Measurements from ENCODE around the gene HSD17B12. TPM values are rescaled to one million over a fixed set of nuclear protein-coding genes. Genes with fewer than 3 reads are reported as not detected.

HSD17B12 gene
- total RNA-seq, 1 donor from 2014 or later = 102 TPM

DNA sequence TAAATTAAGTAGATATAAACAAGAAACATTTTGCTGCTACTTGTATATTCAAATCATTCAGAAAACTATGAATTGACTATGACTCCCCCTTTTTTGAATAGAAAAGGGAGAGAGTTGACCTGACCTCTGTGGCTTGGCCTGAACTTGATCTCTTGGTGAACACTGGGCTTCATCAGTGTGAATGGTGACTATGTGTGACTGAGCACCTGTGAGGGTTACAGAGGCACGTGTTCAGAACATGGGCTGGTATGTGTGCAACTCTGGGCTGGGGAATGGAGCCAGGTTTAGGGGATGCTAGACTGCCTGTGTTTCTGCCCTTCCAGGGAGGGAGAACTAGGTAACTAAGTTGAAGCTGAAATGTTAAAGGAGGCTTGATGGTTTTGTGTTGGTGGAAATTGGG lies 29.2 kb downstream of the HSD17B12 start:
- no peak overlapping the region for H3K9ac ChIP-seq
- no peak for DNase-seq (ENCODE audit: low spot score)
- Mint-ChIP-seq H3K27ac (no peak overlapping the region), H3K4me1 (no peaks in the 10 kb centered on the region), H3K9me3 (peaks cover 9% of the 10 kb centered on the region), H3K27me3 (ENCODE audit: insufficient read depth, low read depth) (peaks cover 2% of the 10 kb centered on the region), H3K36me3 (peaks cover 11% of the 10 kb centered on the region), H3K4me3 (no peak overlapping the region)
- H3K36me3 ChIP-seq = no peaks in the 10 kb centered on the region
- H3F3A ChIP-seq (ENCODE audit: low read depth) = no peaks in the 10 kb centered on the region
- no peak overlapping the region for H3K4me2 ChIP-seq
- no peaks in the 10 kb centered on the region for H3K9me3 ChIP-seq (ENCODE audit: low read depth)
- peaks cover 14% of the 10 kb centered on the region for H4K20me1 ChIP-seq (ENCODE audit: low read depth)
- TF ChIP-seq EZH2 (IDR thresholded peaks at IDR 0.05) (no peak), EZH2phosphoT487 (IDR thresholded peaks at IDR 0.05) (no peak)
- no peaks in the 10 kb centered on the region for H3K4me1 ChIP-seq
- no peak overlapping the region for H3K27ac ChIP-seq
- peaks cover 72% of the 10 kb centered on the region for H3K79me2 ChIP-seq (ENCODE audit: low read depth)
- H2AFZ ChIP-seq (replicated peaks) = no peak overlapping the region
- H3K27me3 ChIP-seq = no peaks in the 10 kb centered on the region
- no peak overlapping the region for H3K4me3 ChIP-seq

DNA sequence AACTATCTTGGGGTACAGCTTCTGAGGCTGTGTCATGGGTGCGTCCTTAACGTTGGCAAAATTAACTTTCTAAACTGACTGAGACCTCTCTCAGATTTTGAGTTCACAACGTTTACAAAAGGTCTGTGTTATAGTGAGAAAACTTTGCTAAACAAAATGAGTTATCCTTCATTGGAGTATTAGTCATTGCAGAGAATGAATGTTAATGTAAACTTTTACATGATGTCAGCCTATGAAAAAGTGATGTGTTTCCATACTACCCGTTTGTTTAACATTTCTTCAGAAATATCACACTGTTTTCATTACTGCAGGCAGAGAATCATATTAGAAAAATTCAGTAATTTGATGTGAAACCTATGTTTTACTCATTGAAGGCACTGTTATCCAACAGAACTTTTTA lies 32.1 kb downstream of the HSD17B12 start:
- Histone ChIP-seq H3K4me2 (no peak overlapping the region), H3K79me2 (ENCODE audit: low read depth) (peaks cover 61% of the 10 kb centered on the region), H3F3A (ENCODE audit: low read depth) (no peaks in the 10 kb centered on the region), H3K9me3 (ENCODE audit: low read depth) (no peaks in the 10 kb centered on the region), H2AFZ (replicated peaks) (no peak overlapping the region), H3K36me3 (no peaks in the 10 kb centered on the region), H4K20me1 (ENCODE audit: low read depth) (peaks cover 4% of the 10 kb centered on the region), H3K4me3 (no peak overlapping the region), H3K27me3 (no peaks in the 10 kb centered on the region), H3K9ac (no peak overlapping the region), H3K4me1 (no peaks in the 10 kb centered on the region), H3K27ac (no peak overlapping the region)
- H3K4me3 Mint-ChIP-seq = no peak overlapping the region
- H3K9me3 Mint-ChIP-seq = peaks cover 13% of the 10 kb centered on the region
- no peaks in the 10 kb centered on the region for H3K4me1 Mint-ChIP-seq
- H3K27ac Mint-ChIP-seq = no peak overlapping the region
- TF ChIP-seq, protein P1, sequence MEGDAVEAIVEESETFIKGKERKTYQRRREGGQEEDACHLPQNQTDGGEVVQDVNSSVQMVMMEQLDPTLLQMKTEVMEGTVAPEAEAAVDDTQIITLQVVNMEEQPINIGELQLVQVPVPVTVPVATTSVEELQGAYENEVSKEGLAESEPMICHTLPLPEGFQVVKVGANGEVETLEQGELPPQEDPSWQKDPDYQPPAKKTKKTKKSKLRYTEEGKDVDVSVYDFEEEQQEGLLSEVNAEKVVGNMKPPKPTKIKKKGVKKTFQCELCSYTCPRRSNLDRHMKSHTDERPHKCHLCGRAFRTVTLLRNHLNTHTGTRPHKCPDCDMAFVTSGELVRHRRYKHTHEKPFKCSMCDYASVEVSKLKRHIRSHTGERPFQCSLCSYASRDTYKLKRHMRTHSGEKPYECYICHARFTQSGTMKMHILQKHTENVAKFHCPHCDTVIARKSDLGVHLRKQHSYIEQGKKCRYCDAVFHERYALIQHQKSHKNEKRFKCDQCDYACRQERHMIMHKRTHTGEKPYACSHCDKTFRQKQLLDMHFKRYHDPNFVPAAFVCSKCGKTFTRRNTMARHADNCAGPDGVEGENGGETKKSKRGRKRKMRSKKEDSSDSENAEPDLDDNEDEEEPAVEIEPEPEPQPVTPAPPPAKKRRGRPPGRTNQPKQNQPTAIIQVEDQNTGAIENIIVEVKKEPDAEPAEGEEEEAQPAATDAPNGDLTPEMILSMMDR (IDR thresholded peaks at IDR 0.05) = no peak
- TF ChIP-seq EZH2phosphoT487 (IDR thresholded peaks at IDR 0.05) = no peak
- H3K36me3 Mint-ChIP-seq = peaks cover 11% of the 10 kb centered on the region
- no peak for DNase-seq (ENCODE audit: low spot score)
- peaks cover 2% of the 10 kb centered on the region for H3K27me3 Mint-ChIP-seq (ENCODE audit: insufficient read depth, low read depth)

DNA sequence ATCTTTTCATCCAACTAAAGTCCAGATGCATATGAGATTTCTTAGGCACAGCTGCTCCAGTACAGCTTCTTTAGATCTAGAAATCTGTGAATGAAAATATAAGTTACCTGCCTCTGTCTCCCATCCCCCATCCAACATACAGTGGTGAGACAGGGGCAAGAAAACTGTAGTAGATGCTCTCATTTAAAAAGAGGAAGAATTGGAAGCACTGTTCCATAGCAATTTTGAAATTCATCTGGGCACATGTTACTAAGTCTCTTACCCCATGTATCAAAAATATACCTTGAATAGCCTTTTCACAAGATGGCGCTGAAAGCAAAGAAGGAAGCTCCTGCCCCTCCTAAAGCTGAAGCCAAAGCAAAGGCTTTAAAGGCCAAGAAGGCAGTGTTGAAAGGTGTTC lies 37.8 kb downstream of the HSD17B12 start:
- no peak overlapping the region for H3K4me2 ChIP-seq
- DNase-seq (ENCODE audit: low spot score) = no peak
- peaks cover 12% of the 10 kb centered on the region for H3K9me3 Mint-ChIP-seq
- H4K20me1 ChIP-seq (ENCODE audit: low read depth) = peaks cover 3% of the 10 kb centered on the region
- H3K36me3 Mint-ChIP-seq = peaks cover 12% of the 10 kb centered on the region
- H3F3A ChIP-seq (ENCODE audit: low read depth) = no peaks in the 10 kb centered on the region
- H3K4me3 Mint-ChIP-seq = no peak overlapping the region
- no peaks in the 10 kb centered on the region for H3K9me3 ChIP-seq (ENCODE audit: low read depth)
- no peak overlapping the region for H3K9ac ChIP-seq
- H3K27me3 Mint-ChIP-seq (ENCODE audit: insufficient read depth, low read depth) = no peaks in the 10 kb centered on the region
- no peaks in the 10 kb centered on the region for H3K36me3 ChIP-seq
- H3K27ac Mint-ChIP-seq = no peak overlapping the region
- no peak overlapping the region for H2AFZ ChIP-seq (replicated peaks)
- no peak overlapping the region for H3K4me3 ChIP-seq
- TF ChIP-seq EZH2phosphoT487 (IDR thresholded peaks at IDR 0.05) (no peak), EZH2 (IDR thresholded peaks at IDR 0.05) (no peak)
- TF ChIP-seq, protein P1 (IDR thresholded peaks at IDR 0.05) = no peak
- peaks cover 44% of the 10 kb centered on the region for H3K79me2 ChIP-seq (ENCODE audit: low read depth)
- H3K4me1 Mint-ChIP-seq = no peaks in the 10 kb centered on the region
- no peak overlapping the region for H3K27ac ChIP-seq
- no peaks in the 10 kb centered on the region for H3K27me3 ChIP-seq
- no peaks in the 10 kb centered on the region for H3K4me1 ChIP-seq

- no peak overlapping the region for H3K4me2 ChIP-seq
- H3K27me3 Mint-ChIP-seq (ENCODE audit: insufficient read depth, low read depth) = no peaks in the 10 kb centered on the region
- peaks cover 68% of the 10 kb centered on the region for H3K79me2 ChIP-seq (ENCODE audit: low read depth)
Measured at GRCh38 chr11:43723617-43724016, 43.1 kb downstream of the HSD17B12 start.

More at GRCh38 chr11:43723617-43724016, 43.1 kb downstream of the HSD17B12 start:
- H3K9ac ChIP-seq = no peak overlapping the region
- H3K4me3 Mint-ChIP-seq = no peak overlapping the region
- H4K20me1 ChIP-seq (ENCODE audit: low read depth) = peaks cover 14% of the 10 kb centered on the region
- H2AFZ ChIP-seq (replicated peaks) = no peak overlapping the region
- H3K9me3 ChIP-seq (ENCODE audit: low read depth) = no peaks in the 10 kb centered on the region
- H3K4me1 Mint-ChIP-seq = no peaks in the 10 kb centered on the region
- peaks cover 6% of the 10 kb centered on the region for H3K36me3 Mint-ChIP-seq
- no peaks in the 10 kb centered on the region for H3F3A ChIP-seq (ENCODE audit: low read depth)
- TF ChIP-seq EZH2phosphoT487 (IDR thresholded peaks at IDR 0.05) = no peak
- TF ChIP-seq, protein P1 (IDR thresholded peaks at IDR 0.05) = no peak
- no peak for TF ChIP-seq EZH2 (IDR thresholded peaks at IDR 0.05)
- no peak overlapping the region for H3K4me3 ChIP-seq
- no peak for DNase-seq (ENCODE audit: low spot score)
- H3K27me3 ChIP-seq = no peaks in the 10 kb centered on the region
- H3K27ac Mint-ChIP-seq = no peak overlapping the region
- no peaks in the 10 kb centered on the region for H3K36me3 ChIP-seq
- H3K4me1 ChIP-seq = no peaks in the 10 kb centered on the region
- no peak overlapping the region for H3K27ac ChIP-seq
- peaks cover 3% of the 10 kb centered on the region for H3K9me3 Mint-ChIP-seq

All from neural progenitor cell (in vitro differentiated cells).